Breast epithelium (tissue), 3 donors: ENCODE measurements around the gene RGS7.

ENCODE experiments used
- CTCF ChIP-seq, 3 donors: fragments of 450-650 bp; IDR thresholded peaks; one replicate each; pipeline ENCODE4 v1.5.1; 2016 to 2017; ENCODE audit warnings: antibody characterized with exemption in 3 of 3, mild to moderate bottlenecking in 3 of 3, moderate library complexity in 3 of 3
- POLR2A ChIP-seq: fragments of 450-650 bp; IDR thresholded peaks from one replicate; pipeline ENCODE4 v1.6.1; 2016; ENCODE audit warnings: antibody characterized with exemption, mild to moderate bottlenecking, moderate library complexity

GRCh38 chr1:241316372-241316771 lies 40.6 kb downstream of the RGS7 start:
- no peak for TF ChIP-seq POLR2A
- no peak for TF ChIP-seq CTCF (IDR thresholded peaks at IDR 0.05)
